ENCODE data around the gene TLR4. TPM values are rescaled to one million over a fixed set of nuclear protein-coding genes. Genes with fewer than 3 reads are reported as not detected.

The TLR4 gene
- total RNA-seq, 1 donor from 2014 or later = 9.1 TPM

DNA sequence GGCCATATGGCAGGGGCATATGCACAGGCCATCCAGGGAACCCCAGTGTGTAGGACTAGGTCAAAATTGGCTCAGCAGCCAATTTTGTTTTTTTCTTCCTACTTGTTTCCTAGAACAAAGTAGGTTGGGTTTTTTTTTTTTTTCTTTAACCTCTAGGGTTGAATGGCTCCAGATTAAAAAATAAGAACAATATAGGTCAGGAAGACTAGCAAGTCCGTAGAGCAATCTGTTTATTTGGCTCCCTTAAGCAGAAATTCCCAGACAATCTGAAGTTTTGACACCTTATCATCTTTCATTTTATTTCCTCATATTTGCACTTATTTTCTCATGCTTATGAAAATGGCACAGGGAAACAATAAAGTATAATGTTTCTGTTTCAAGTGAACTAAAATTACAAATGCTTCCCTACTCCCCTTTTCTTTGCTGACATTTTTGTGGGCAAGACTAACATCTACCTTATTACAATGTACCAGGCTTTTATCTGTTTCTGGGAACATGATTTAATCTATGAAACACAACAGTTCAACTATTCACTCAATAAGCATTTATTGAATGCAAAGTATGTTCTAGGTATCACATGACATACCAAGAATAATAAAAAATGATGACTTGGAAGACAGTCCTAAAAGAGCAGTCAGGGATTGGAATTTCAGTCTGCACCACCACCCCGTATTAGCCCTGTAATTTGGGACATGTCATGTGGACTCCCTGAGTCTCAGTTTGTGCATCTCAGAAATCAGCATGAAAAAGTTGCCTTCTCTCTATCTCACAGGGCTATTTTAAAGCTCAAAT, 30.5 kb downstream of the TLR4 start:
- no peaks in the 10 kb centered on the region for H3K27me3 Mint-ChIP-seq (ENCODE audit: low read depth, unreplicated experiment)
- no peaks in the 10 kb centered on the region for H3K9me3 ChIP-seq (ENCODE audit: insufficient read depth, low read depth, low read length)
- H3K9ac ChIP-seq (ENCODE audit: low read length) = no peak overlapping the region
- H3K4me2 ChIP-seq (ENCODE audit: low read length) = peak overlapping the region; percentile 58
- no peaks in the 10 kb centered on the region for H3K9me3 Mint-ChIP-seq (ENCODE audit: unreplicated experiment)
- no peaks in the 10 kb centered on the region for H3K27me3 ChIP-seq (ENCODE audit: insufficient read depth, low read length)
- no peaks in the 10 kb centered on the region for H3K79me2 ChIP-seq (ENCODE audit: insufficient read depth, low read length)
- H3K4me3 ChIP-seq (ENCODE audit: insufficient read depth, low read depth, low read length) = no peak overlapping the region
- no peak overlapping the region for H3K4me3 Mint-ChIP-seq (ENCODE audit: unreplicated experiment)
- peaks cover 9% of the 10 kb centered on the region for H3K4me1 ChIP-seq (ENCODE audit: insufficient read depth, low read length)
- peak; percentile 62 for DNase-seq (ENCODE audit: low read depth)
- FAIRE-seq = peak; percentile 87
- no peak for TF ChIP-seq CTCF (IDR thresholded peaks at IDR 0.05; ENCODE audit: insufficient read depth, low read depth, low read length)
- no peak for TF ChIP-seq EZH2 (IDR thresholded peaks at IDR 0.05; ENCODE audit: insufficient read depth, low read length)
- no peak overlapping the region for H2AFZ ChIP-seq (ENCODE audit: low read depth, low read length)
- no peak overlapping the region for H3K27ac Mint-ChIP-seq (ENCODE audit: unreplicated experiment)
- no peak overlapping the region for H3K27ac ChIP-seq (ENCODE audit: low read depth, low read length)
- H3K4me1 Mint-ChIP-seq (ENCODE audit: low read depth, unreplicated experiment) = peaks cover 8% of the 10 kb centered on the region
- H4K20me1 ChIP-seq (ENCODE audit: insufficient read depth, low read length) = no peaks in the 10 kb centered on the region
- no peaks in the 10 kb centered on the region for H3K36me3 Mint-ChIP-seq (ENCODE audit: low read depth, unreplicated experiment)
- no peaks in the 10 kb centered on the region for H3K36me3 ChIP-seq (ENCODE audit: insufficient read depth, low read length)

- Histone ChIP-seq H3K79me2 (ENCODE audit: insufficient read depth, low read length) (no peaks in the 10 kb centered on the region), H3K27me3 (ENCODE audit: insufficient read depth, low read length) (no peaks in the 10 kb centered on the region), H3K9me3 (ENCODE audit: insufficient read depth, low read depth, low read length) (no peaks in the 10 kb centered on the region), H3K27ac (ENCODE audit: low read depth, low read length) (no peak overlapping the region), H2AFZ (ENCODE audit: low read depth, low read length) (no peak overlapping the region), H3K4me3 (ENCODE audit: insufficient read depth, low read depth, low read length) (no peak overlapping the region), H3K4me2 (ENCODE audit: low read length) (no peak overlapping the region), H3K4me1 (ENCODE audit: insufficient read depth, low read length) (peaks cover 9% of the 10 kb centered on the region), H4K20me1 (ENCODE audit: insufficient read depth, low read length) (no peaks in the 10 kb centered on the region), H3K9ac (ENCODE audit: low read length) (no peak overlapping the region), H3K36me3 (ENCODE audit: insufficient read depth, low read length) (no peaks in the 10 kb centered on the region)
- DNase-seq (ENCODE audit: low read depth) (no peak), FAIRE-seq (no peak)
- H3K36me3 Mint-ChIP-seq (ENCODE audit: low read depth, unreplicated experiment) = no peaks in the 10 kb centered on the region
- peaks cover 8% of the 10 kb centered on the region for H3K4me1 Mint-ChIP-seq (ENCODE audit: low read depth, unreplicated experiment)
- no peak overlapping the region for H3K27ac Mint-ChIP-seq (ENCODE audit: unreplicated experiment)
- H3K9me3 Mint-ChIP-seq (ENCODE audit: unreplicated experiment) = no peaks in the 10 kb centered on the region
- H3K4me3 Mint-ChIP-seq (ENCODE audit: unreplicated experiment) = no peak overlapping the region
- H3K27me3 Mint-ChIP-seq (ENCODE audit: low read depth, unreplicated experiment) = peaks cover 13% of the 10 kb centered on the region
- TF ChIP-seq EZH2 (IDR thresholded peaks at IDR 0.05; ENCODE audit: insufficient read depth, low read length) (no peak), CTCF (IDR thresholded peaks at IDR 0.05; ENCODE audit: insufficient read depth, low read depth, low read length) (no peak)
Observed at GRCh38 chr9:117737721-117738226, 33.6 kb downstream of the TLR4 start.

DNA sequence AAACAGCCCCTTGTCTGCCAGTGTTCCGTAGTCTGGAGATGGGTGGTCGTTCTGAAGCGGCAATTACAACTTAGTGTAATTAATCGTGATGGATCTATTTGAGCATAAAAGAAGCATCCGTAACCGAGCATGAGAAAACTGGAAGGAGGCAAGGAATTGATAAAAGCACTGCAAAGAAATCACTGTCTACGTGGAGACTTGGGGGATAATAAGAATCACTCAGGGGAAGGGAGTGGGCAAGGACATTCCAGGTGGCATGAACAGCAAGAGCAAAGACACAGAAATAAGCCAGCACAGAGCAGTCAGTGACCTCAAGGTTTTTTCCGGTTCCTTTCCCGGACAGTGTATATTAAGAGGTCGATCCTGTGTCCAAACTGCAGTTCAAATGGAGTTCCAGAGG, 35.0 kb downstream of the TLR4 start:
- FAIRE-seq = no peak
- no peak overlapping the region for H3K4me3 ChIP-seq (ENCODE audit: insufficient read depth, low read depth, low read length)

More for the DNA sequence above, 35.0 kb downstream of the TLR4 start:
- Mint-ChIP-seq H3K27ac (ENCODE audit: unreplicated experiment) (no peak overlapping the region), H3K27me3 (ENCODE audit: low read depth, unreplicated experiment) (peaks cover 22% of the 10 kb centered on the region), H3K36me3 (ENCODE audit: low read depth, unreplicated experiment) (no peaks in the 10 kb centered on the region), H3K4me1 (ENCODE audit: low read depth, unreplicated experiment) (peaks cover 8% of the 10 kb centered on the region), H3K4me3 (ENCODE audit: unreplicated experiment) (no peak overlapping the region), H3K9me3 (ENCODE audit: unreplicated experiment) (no peaks in the 10 kb centered on the region)
- Histone ChIP-seq H3K9ac (ENCODE audit: low read length) (no peak overlapping the region), H3K4me1 (ENCODE audit: insufficient read depth, low read length) (peaks cover 6% of the 10 kb centered on the region), H3K79me2 (ENCODE audit: insufficient read depth, low read length) (no peaks in the 10 kb centered on the region), H3K36me3 (ENCODE audit: insufficient read depth, low read length) (no peaks in the 10 kb centered on the region), H3K27ac (ENCODE audit: low read depth, low read length) (no peak overlapping the region), H2AFZ (ENCODE audit: low read depth, low read length) (no peak overlapping the region), H4K20me1 (ENCODE audit: insufficient read depth, low read length) (no peaks in the 10 kb centered on the region), H3K27me3 (ENCODE audit: insufficient read depth, low read length) (peaks cover 6% of the 10 kb centered on the region), H3K9me3 (ENCODE audit: insufficient read depth, low read depth, low read length) (no peaks in the 10 kb centered on the region), H3K4me2 (ENCODE audit: low read length) (no peak overlapping the region)
- TF ChIP-seq EZH2 (IDR thresholded peaks at IDR 0.05; ENCODE audit: insufficient read depth, low read length) (no peak), CTCF (IDR thresholded peaks at IDR 0.05; ENCODE audit: insufficient read depth, low read depth, low read length) (no peak)
- no peak for DNase-seq (ENCODE audit: low read depth)
